Measurements from ENCODE around the gene GNA14. TPM values are rescaled to one million over a fixed set of nuclear protein-coding genes. Genes with fewer than 3 reads are reported as not detected.
A peak's percentile ranks its signal among the peaks of the same experiment; 100 is the strongest.

GNA14 gene
- polyA plus RNA-seq, 12 donors = 2.8 to 5.5 (median 4.6) TPM; not detected in 2

DNA sequence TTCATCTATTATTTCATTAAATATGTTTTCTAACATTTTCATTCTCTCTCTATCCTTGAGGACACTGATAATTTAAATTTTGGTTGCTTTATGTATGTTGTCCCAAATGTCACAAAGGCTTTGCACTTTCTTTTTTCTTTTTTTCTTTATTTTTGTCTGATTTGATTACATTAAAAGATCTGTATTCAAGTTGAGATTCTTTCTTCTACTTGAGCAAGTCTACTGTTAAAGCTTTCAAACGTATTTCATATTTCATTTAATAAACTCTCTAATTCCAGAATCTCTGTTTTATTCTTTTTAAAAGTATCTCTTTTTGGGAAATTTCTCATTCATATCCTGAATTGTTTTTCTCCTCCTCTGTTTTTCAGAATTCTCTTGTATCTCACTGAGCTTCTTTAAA lies 106.5 kb downstream of the GNA14 start:
- DNase-seq = no peak

DNA sequence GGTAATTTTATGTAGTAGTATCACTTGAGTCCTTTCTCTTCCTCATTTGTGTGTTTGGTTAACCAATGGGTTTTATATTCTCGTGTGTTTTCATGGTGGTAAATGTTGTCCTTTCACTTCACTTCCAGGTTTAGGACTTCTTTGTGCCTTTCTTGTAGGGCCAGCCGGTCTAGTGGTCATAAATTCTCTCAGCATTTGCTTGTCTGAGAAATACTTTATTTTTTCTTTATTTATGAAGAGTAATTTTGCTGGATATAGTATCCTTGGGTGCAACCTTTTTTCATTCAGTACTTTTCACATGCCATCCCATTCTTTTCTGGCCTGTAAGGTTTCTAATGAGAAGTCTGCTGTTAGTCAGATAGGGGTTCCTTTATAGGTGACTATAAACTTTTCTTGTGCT lies 107.1 kb downstream of the GNA14 start:
- DNase-seq = no peak

GRCh38 chr9:77534376-77535057 lies 113.6 kb downstream of the GNA14 start:
- DNase-seq = no peak

- no peak for DNase-seq
Measured at GRCh38 chr9:77533671-77534070, 114.5 kb downstream of the GNA14 start.

DNA sequence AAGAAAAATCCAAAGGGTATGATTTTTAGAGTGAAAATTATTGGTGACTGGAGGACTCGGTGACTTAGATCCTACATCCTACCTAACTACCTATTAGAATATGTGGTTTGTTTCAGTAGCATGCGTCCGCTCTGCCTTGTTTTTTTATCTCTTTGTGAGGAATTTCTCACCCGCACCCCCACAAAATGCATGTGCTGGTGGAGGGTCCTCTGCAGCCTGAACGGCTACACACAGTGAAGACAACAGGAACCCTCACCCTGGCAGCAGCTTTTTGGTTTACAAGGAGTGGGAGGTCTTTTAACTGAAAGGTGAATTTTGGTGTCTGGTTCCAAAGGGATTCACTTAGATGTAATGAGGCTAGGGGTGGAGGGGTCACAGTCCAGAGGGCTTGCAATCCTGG lies 115.5 kb downstream of the GNA14 start:
- DNase-seq = no peak

- no peak for DNase-seq
Measured at GRCh38 chr9:77531400-77531799, 116.7 kb downstream of the GNA14 start.

DNA sequence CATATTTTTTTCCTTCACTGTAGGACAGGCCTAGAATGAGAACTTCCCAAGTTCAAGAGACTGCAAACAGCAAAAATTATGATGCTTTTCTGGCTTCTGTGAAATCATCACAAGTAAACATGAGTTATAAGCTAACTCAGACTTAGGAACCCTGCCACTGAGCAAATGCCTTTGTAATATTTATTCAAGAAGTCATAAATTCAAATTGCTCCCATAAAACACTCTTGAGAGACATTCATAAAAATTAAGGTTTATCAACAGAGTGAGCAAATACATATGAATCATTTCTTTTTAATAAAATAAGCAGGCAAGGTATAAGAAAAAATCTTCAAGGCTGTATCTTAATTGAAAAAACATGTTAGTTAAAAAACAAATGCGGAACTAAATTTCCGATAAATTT lies 124.2 kb downstream of the GNA14 start:
- no peak for DNase-seq

GRCh38 chr9:77521091-77521490 lies 127.0 kb downstream of the GNA14 start:
- peak; percentile 58 for DNase-seq

- DNase-seq = no peak
Measured at GRCh38 chr9:77518688-77519087, 129.4 kb downstream of the GNA14 start.

GRCh38 chr9:77516781-77517180 lies 131.3 kb downstream of the GNA14 start:
- DNase-seq = no peak

DNA sequence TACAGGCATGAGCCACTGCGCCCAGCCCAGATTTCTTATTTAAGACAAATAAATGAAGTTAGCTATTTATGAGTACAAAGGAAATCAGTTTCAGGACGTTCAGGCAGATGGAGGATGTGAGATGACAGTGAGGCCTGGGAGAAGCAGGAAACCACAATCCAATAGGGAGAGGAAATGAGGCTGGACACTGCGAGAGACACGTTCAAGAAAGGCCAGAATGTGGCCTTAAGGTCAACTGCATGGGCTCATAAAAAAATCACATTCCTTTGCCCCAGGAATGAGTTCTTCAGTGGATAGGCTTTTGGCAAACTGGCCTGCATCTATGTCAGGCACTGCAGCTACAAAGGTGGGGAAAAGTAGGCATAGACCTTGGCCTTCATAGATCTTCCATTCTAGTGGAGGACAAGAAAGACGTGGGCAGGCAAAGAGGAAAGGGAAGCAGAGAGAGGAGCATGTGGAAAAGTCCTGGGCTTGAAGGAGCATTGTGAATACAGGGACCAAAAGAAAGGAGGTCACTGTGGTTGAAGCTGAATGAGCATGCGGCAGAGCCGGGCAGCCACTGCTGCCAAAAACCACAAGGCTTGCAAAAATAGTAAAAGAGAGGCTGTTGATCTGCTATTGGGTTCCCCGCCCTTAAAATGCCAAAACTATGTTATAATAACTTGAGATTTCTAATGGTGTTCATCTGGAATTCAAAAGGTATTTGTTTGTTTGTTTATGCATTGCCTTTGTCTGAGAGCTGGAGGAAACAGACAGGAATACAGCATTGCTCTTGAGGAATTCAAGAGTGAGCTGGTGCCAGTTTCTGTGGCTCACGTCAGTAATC lies 133.0 kb downstream of the GNA14 start:
- DNase-seq = no peak

DNA sequence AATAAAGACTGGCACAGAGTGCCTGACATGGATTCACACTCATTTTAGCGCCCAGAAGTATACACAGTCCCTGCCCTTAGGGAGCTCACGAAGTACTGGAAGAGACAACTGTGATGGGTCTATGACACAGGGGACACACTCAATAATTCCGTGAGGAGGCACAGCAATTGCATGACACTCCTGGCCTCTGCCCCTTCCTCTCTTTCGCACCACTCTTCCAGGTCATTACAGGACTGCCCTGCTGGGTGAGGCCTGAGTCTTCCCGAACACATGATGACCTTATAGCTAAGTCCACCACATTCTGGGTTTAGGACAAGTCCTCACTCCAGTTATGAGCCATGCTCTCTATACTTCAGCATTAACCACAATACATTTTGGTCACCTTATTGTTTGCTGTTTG lies 134.7 kb downstream of the GNA14 start:
- no peak for DNase-seq

DNA sequence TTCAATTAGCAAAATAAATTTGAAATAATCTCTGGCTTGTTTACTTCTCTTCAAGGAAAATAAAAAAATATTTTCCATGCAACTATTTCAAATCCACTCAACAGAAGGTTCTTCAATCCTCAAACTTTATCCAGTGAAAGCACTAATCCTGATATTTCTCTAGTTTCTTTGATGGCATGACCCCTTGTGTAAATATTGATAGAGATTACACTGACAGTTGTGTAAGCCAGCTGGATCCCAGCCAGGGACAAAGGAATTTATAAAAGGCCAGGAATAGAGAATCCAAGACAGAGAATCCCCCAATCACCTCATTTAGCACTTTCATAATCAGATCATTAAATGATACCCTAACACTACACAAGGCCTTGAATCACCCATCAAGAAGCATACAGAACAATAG lies 135.2 kb downstream of the GNA14 start:
- no peak for DNase-seq

DNA sequence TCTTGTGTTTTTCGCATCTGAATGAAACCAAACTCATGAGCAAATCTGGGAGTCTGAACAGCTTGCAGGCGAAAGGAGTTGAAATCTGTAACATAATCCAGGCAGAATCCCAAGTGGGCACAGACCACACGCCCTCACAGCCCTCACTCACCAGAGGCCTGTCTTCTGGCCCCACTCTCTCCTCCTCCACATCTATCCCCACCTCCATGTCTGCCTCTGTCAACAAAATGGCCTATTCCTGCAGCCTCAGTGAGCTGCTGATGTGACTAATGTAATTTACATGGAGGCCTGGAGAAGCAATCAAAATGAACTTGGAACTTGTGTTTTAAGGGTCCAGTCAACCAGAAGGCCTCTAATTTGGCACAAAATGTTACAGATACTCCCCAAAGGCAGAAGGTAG lies 136.6 kb downstream of the GNA14 start:
- DNase-seq = no peak

- DNase-seq = no peak
Measured at GRCh38 chr9:77510666-77511065, 137.5 kb downstream of the GNA14 start.

DNA sequence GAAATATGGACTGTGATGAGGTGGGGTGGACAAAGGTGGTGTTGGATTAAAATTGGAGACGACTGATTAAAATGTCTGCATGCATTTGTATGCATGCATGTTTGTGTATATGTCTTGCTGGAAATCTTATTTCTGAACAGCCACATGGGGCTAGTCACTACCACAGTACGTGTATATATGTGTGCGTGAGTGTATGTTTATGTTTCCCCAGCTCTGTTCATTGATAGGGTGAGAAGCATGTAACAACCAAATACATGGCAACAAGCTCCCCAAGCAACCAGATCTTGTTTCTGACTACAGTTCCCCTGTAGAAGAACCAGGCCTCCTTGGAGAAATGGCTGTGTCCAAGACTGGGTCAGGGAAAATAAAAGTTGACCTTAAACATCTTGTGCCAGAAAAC lies 139.7 kb downstream of the GNA14 start:
- DNase-seq = no peak

DNA sequence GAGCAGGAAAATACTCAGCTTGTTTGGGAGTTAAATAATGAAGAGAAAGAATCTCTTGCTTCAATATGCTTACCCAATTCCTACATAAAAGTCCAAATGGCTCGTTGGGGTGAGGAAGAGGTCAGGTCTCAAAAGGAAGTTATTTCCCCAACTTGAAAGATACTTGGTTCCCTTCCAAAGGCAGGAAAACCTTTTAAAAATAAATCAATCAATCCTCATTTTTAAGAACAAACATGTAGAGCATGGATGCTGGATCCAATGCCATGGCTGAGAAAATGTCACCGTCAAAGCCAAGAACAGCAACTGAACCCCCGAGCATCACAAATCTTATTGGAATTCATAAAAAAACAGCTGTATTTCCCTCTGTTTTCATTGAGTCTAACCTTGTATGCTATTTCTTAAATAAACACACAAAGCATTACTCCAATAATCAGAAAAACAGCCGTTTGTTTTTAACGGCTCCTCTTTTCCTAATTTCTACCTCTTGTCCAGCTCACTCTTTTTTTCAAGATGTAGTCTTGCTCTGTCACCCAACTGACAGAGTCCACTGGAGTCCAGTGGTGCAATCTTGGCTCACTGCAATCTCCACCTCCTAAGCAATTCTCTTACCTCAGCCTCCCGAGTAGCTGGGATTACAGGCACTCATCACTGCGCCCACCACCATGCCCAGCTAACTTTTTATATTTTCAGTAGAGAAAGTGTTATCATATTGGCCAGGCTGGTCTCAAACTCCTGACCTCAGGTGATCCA lies 140.7 kb downstream of the GNA14 start:
- peak; percentile 70 for DNase-seq

DNA sequence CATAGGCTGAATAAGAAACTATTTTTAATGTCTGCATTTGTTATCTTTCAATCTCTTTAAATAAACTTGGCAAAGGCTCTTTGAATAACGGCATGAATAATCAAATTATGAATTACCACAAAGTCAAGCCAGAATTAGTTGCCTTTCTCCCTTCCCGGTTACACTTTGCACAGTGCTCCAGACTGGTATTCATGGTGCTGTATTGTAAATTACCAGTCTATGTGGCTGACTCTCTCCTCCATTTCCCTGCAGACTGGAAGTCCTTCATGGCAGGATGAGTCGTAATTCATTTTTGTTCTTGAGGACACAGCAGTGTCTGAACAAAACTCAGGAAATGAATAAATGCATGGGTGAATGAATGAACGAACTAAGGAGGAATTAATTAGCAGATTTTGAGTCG lies 142.9 kb downstream of the GNA14 start:
- no peak for DNase-seq

DNA sequence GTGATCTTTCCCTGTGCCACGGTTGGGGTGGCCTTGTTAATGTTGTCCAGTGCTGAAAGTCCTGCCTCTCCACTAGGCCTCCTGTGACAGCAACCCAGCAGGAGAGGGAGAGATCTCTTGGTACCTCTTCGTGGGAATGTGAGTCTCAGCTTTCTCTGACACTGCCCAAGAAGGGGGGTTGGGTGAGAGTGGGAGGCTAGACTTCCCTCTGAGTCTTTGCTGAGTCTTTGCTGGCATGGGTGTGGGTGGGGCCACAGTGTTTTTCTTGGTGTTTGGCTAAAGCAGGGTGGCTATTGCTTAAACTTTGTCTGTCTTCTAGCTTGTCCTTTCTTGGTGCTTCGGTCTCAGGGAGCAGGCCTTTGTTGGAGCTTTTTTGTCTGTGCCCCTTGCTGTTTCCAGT lies 145.6 kb downstream of the GNA14 start:
- DNase-seq = no peak

- no peak for DNase-seq
Measured at GRCh38 chr9:77498891-77499290, 149.2 kb downstream of the GNA14 start.

GRCh38 chr9:77497322-77498198 lies 150.6 kb downstream of the GNA14 start:
- no peak for DNase-seq

Measured in muscle of arm (tissue), 12 donors.